HG03139 (cell line): ENCODE results near the gene KLHDC7B.

ENCODE experiments used
- ATAC-seq: cut with Tn5 transposase; IDR thresholded peaks from one replicate; pipeline ENCODE4 v1.9.1; 2021; ENCODE audit not compliant: unreplicated experiment

The KLHDC7B gene

DNA sequence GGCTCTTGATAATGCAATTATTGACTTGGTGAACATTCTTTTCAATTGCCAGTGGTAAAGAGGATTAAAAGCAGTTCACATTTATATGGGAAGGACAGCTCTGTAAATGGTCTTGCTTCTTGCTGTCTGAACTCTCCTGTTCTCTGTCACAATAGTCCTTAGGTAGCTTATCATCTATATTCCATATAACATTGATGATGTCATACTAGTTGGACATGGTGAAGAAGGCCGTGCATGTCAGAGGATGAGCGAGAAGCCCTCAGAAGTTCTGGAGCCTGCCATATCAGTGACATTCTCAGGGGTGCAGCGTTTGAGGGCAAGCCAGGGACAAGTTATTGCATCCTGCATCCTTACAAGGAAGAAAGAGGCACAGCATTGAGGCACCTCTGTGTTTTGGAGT lies 39.5 kb downstream of the KLHDC7B start:
- ATAC-seq, result no peak

- ATAC-seq, result no peak
These were observed 40.1 kb downstream of the KLHDC7B start for GRCh38 chr22:50585781-50586180.

DNA sequence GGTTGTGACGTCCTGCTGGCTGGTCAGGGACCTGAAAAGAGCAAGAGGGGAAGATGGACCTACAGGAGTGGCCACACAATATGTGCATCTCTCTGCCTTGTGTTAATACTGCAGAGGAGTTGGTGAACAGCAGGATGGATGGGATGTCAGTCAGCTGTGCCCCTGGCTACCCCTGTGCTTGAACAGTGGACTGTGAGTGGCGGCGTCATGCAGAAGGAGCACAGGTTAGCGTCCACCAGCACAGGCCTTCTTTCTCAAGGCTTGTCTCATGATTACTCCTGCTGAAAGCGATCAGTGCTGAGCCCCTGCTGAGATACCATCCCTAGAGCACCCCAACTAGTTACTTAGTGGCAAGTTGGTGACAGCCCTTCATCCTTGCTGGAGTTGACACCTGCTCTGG lies 40.7 kb downstream of the KLHDC7B start:
- no peak for ATAC-seq

- no peak for ATAC-seq
These were observed 41.7 kb downstream of the KLHDC7B start for GRCh38 chr22:50587407-50587806.

DNA sequence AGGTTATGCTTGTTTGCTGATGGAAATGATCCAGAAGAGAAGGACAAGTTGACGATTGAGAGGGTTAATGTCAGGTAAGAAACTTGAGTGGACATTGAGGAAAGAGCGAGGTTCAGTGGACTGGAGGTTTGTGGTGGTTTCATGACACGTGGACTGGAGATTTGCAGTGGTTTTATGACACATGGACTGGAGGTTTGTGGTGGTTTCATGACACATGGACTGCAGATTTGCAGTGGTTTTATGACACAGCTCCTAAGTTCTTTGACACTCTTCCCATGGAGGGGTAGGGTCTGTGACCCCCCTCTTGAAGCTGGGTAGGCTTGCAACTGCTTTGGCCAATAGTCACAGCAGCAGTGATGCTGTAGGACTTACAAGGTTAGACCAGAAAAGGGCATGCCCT lies 49.5 kb downstream of the KLHDC7B start:
- no peak for ATAC-seq

GRCh38 chr22:50597097-50597496 lies 51.4 kb downstream of the KLHDC7B start:
- no peak for ATAC-seq

- no peak for ATAC-seq
These were observed 54.2 kb downstream of the KLHDC7B start for GRCh38 chr22:50599816-50600455.

- ATAC-seq, result no peak
These were observed 54.8 kb downstream of the KLHDC7B start, which contains the start of gene MAPK8IP2 for GRCh38 chr22:50600538-50600937. Gene MAPK8IP2, plus strand, starts transcription at chr22:50600793. Its CDS starts 26 bp downstream, at chr22:50600819.
